Astrocyte of the cerebellum (primary cell): Measurements from ENCODE around the gene APLNR.
"Not testable (repeated sequence)": the region's sequence is repeated elsewhere in the genome, so short reads cannot be mapped to it uniquely, and the experiment has no call there.

Experiments used
- DNase-seq: peaks from one replicate; pipeline ENCODE4 v3.0.0-alpha.2; 2011; ENCODE audit warnings: low read depth
- H3K4me3 ChIP-seq: 2 replicates; pipeline ENCODE4 v1.5.1; 2011; ENCODE audit warnings: mild to moderate bottlenecking, low read depth, low read length, moderate library complexity
- CTCF ChIP-seq: IDR thresholded peaks from 2 replicates; pipeline ENCODE4 v1.5.1; 2012; ENCODE audit warnings: low read length, low read depth, moderate library complexity, mild to moderate bottlenecking; ENCODE audit errors: missing control alignments
- in situ Hi-C: cut with HindIII; loops from 2 replicates; pipeline ENCODE4 v1.10.0; 2017; ENCODE audit warnings: low sequenced_read_pairs

The APLNR gene

DNA sequence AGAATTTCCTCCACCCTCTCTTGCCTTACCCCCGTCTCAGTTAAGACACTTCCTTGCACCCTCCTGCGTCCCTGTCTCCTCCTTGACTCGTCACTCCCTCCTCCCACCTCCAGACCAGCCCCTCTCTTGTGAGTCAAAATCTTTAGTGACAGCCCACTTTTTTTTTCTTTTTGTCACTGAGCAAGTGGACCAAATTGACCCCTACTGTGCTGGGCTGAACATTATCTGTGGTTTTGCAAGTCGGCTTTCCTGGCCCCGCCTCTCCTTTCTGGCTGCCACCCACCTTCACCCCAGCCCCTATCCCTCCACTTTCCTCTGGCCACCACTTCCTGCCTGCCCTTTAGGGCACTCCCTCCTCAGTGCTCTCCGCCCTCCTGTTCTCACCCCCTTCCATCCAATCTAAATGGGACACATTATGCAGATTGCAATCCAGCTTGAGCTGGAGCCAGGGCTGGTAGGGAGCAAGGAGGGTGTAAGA lies at the start of gene APLNR:
TSS of gene APLNR (minus strand) at position 47 of the 478 bp plus-strand sequence. CDS start 246 bp downstream, outside the sequence.
- no peak for DNase-seq
- no peak within 1 kb of the TSS for H3K4me3 ChIP-seq

GRCh38 chr11:57283231-57283990 lies 46.4 kb upstream of the APLNR start:
- no peak for DNase-seq
- no peak overlapping the region for H3K4me3 ChIP-seq
- TF ChIP-seq CTCF: no peak
- in situ Hi-C loops: no loop called here

More for the DNA sequence above, at the start of gene APLNR:
- TF ChIP-seq CTCF: no peak
- in situ Hi-C loops: no loop called here

DNA sequence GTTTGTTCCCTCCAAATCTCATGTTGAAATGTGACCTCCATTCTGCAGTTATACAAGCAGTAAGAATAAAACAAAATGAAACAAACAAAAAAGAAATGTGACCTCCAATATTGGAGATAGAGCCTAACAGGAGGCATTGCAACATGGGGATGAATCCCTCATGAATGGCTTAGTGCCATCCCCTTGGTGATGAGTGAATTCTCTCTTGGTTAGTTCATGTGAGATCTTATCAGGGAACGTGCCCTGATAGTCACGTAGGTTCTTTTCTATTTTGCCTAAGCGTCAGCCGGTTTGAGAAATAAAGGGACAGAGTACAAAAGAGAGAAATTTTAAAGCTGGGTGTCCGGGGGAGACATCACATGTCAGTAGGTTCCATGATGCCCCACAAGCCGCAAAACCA lies 44.5 kb upstream of the APLNR start:
- H3K4me3 ChIP-seq, in situ Hi-C loops, DNase-seq: not testable (repeated sequence)

DNA sequence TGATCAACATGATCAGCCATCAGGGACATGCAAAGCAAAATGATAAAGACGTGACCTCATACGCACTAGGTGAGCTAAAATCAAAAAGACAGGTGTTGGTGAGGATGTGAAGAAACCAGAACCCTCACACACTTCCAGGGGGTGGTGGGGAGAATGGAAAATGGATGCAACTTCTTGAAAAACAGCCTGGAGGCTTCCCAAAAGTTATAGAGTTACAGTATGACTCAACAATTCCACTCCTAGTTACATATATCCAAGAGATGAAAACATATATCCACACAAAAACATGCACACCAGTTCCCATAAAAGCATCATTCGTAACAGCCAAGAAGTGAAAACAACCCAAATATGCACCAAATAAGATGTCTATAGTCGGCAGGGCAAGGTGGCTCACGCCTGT lies 42.1 kb upstream of the APLNR start:
- no peak for DNase-seq
- H3K4me3 ChIP-seq: no peak overlapping the region
- in situ Hi-C loops: no loop called here
- TF ChIP-seq CTCF: no peak

- TF ChIP-seq CTCF: no peak
- in situ Hi-C loops: no loop called here
- DNase-seq: no peak
- H3K4me3 ChIP-seq: no peak overlapping the region
These were observed 41.7 kb upstream of the APLNR start for GRCh38 chr11:57278721-57279095.

DNA sequence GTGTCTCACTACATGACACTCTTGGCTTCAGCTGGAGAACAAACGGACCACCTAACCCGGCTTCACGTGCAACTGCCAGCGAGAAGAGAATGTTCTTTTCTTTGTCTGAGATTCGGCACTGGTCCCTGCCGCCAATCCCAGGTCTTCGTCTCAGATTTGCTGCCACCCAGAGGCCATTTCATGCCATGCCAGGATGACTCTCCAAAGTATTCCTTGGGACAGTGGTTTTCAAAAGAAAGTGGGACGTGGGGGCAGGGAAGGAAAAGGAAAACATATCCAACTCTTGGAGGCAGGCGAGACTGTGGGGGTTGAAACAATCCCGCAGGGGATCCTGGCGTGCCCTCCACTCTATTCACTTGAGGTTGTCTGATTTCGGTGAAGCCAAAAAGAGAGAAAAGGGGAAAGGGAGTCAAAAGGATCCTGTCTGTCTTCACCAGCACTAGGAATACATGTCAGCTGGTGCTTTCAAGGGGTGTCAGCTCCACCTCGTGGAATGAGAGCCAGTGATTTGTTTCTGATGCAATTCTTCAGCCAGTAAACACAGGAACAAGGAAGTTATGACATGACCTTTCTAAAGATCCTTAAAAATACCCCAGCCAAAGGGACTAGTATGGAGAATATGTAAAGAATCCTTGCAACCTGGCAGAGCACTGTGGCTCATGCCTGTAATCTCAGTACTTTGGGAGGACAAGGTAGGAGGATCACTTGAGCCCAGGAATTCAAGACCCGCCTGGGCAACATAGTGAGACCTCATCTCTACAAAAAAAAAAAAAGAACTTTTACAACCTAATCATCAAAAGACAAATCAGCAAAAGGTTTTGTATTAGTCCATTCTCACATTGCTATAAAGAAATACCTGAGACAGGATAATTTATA lies 41.0 kb upstream of the APLNR start:
- DNase-seq: peak; percentile 40
- peak; percentile 90 for TF ChIP-seq CTCF
- in situ Hi-C loops: no loop called here
- no peak overlapping the region for H3K4me3 ChIP-seq
